ENCODE results near the gene HABP2.

- TF ChIP-seq, protein P1, sequence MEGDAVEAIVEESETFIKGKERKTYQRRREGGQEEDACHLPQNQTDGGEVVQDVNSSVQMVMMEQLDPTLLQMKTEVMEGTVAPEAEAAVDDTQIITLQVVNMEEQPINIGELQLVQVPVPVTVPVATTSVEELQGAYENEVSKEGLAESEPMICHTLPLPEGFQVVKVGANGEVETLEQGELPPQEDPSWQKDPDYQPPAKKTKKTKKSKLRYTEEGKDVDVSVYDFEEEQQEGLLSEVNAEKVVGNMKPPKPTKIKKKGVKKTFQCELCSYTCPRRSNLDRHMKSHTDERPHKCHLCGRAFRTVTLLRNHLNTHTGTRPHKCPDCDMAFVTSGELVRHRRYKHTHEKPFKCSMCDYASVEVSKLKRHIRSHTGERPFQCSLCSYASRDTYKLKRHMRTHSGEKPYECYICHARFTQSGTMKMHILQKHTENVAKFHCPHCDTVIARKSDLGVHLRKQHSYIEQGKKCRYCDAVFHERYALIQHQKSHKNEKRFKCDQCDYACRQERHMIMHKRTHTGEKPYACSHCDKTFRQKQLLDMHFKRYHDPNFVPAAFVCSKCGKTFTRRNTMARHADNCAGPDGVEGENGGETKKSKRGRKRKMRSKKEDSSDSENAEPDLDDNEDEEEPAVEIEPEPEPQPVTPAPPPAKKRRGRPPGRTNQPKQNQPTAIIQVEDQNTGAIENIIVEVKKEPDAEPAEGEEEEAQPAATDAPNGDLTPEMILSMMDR (IDR thresholded peaks at IDR 0.05; ENCODE audit: poor library complexity): no peak
- TF ChIP-seq EZH2 (IDR thresholded peaks at IDR 0.05; ENCODE audit: borderline replicate concordance): no peak
Observed at GRCh38 chr10:113583571-113583970, 30.7 kb downstream of the HABP2 start.
